Gastroesophageal sphincter (tissue), 4 donors: ENCODE data around the gene PLXNA2. TPM values are rescaled to one million over a fixed set of nuclear protein-coding genes. Genes with fewer than 3 reads are reported as not detected.

Source experiments
- ATAC-seq: fragments of 150-250 bp; one replicate; pipeline ENCODE4 v1.9.1; 2016; ENCODE audit warnings: mild to moderate bottlenecking, moderate library complexity
- H3K27ac ChIP-seq, 4 donors: fragments of 200-600 bp; sonication (generic) in 3 of 4; 1 replicate in 3 of 4; 2 replicates in 1 of 4; pipeline ENCODE4 v1.5.1; 2016 to 2019
- H3K27me3 ChIP-seq: fragments of 200-600 bp; sonication (generic); one replicate; pipeline ENCODE4 v1.5.1; 2019
- H3K36me3 ChIP-seq, 2 donors: fragments of 200-600 bp; sonication (generic); one replicate each; pipeline ENCODE4 v1.5.1; 2019; ENCODE audit warnings: control low read depth in 1 of 2
- H3K4me1 ChIP-seq, 3 donors: fragments of 200-600 bp; sonication (generic); 1 replicate in 2 of 3; 2 replicates in 1 of 3; pipeline ENCODE4 v1.5.1; 2016 to 2019; ENCODE audit warnings: control low read depth in 2 of 3
- H3K4me3 ChIP-seq, 2 donors: fragments of 200-600 bp; sonication (generic); one replicate each; pipeline ENCODE4 v1.5.1; 2019; ENCODE audit warnings: mild to moderate bottlenecking in 1 of 2, moderate library complexity in 1 of 2
- H3K9me3 ChIP-seq, 3 donors: fragments of 200-600 bp; sonication (generic); one replicate each; pipeline ENCODE4 v1.5.1; 2017 to 2019; ENCODE audit warnings: control low read depth in 2 of 3
- EP300 ChIP-seq: sonication (generic); formaldehyde crosslinking; IDR thresholded peaks from one replicate; pipeline ENCODE4 v1.6.1; 2017; ENCODE audit warnings: antibody characterized with exemption, mild to moderate bottlenecking
- POLR2A ChIP-seq, 2 donors: fragments of 450-650 bp; IDR thresholded peaks; one replicate each; pipeline ENCODE4 v1.6.1; 2017; ENCODE audit warnings: antibody characterized with exemption in 2 of 2, mild to moderate bottlenecking in 2 of 2, moderate library complexity in 1 of 2
- POLR2AphosphoS5 ChIP-seq: sonication (generic); formaldehyde crosslinking; IDR thresholded peaks from one replicate; pipeline ENCODE4 v1.6.1; 2017; ENCODE audit warnings: antibody characterized with exemption
- WGBS, 2 donors: methylation state at CpG; one replicate each; pipeline ENCODE4 v1.1.5; 2018; ENCODE audit warnings: low coverage in 1 of 2; 5-methylcytosine and 5-hydroxymethylcytosine counted together
- total RNA-seq, 4 donors: library from RNA; depleted of rRNA; stranded (reverse); fragments of >200 nt; gene quantifications; one replicate each; pipeline ENCODE4 v1.1.0, GENCODE V29; 2016
- TF ChIP-seq, protein P1 (sequence below), 4 experiments: fragments of 200-600 bp in 2 of 4; fragments of 450-650 bp in 2 of 4; sonication (generic) in 1 of 4; IDR thresholded peaks; one replicate each; pipeline ENCODE4 v1.5.1; 2017 to 2019; ENCODE audit warnings: antibody characterized with exemption in 4 of 4, mild to moderate bottlenecking in 2 of 4, moderate library complexity in 2 of 4

Gene PLXNA2
- total RNA-seq, 4 donors from 2014 or later = 12.5 to 38.3 (median 32.0) TPM

DNA sequence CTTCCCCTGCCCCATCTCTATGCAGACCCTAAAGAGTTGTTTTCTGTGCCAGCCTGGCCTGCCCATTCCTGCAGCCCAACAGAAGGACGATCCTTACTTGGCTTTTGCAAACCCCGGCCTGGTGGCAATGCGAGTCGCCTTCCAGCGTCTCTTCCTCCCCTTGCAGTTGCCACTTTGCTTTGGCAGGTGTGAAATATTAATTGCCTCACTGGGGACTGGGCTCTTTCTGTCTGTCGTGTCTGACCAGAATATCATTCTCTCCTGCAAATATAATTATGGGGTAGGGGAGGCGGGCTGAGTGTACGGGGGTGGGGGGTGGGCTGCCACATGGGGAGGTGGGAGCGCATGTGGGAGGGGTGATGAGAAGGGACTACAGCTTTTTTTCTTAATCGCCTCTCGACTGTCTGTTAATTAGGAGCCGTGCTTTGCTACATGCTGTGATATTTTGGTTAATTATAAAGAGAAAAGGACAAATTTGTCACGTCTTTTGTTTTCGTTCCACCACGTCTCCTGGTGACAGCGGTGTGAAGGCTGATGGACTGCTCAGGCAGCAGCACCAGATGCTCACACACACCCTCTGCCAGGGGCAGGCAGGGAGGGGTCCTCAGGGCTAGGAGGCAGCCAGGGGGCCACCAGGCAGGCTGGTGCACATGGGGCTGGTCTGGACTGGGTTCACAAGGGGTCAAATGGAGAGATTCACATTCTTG is 253.2 kb downstream of the PLXNA2 start:
- peaks cover 13% of the 10 kb centered on the region for H3K27me3 ChIP-seq
- ATAC-seq = no peak
- H3K4me3 ChIP-seq = no peak overlapping the region
- TF ChIP-seq EP300 (no peak), POLR2AphosphoS5 (no peak), POLR2A (IDR thresholded peaks at IDR 0.05) (no peak)
- TF ChIP-seq, protein P1, sequence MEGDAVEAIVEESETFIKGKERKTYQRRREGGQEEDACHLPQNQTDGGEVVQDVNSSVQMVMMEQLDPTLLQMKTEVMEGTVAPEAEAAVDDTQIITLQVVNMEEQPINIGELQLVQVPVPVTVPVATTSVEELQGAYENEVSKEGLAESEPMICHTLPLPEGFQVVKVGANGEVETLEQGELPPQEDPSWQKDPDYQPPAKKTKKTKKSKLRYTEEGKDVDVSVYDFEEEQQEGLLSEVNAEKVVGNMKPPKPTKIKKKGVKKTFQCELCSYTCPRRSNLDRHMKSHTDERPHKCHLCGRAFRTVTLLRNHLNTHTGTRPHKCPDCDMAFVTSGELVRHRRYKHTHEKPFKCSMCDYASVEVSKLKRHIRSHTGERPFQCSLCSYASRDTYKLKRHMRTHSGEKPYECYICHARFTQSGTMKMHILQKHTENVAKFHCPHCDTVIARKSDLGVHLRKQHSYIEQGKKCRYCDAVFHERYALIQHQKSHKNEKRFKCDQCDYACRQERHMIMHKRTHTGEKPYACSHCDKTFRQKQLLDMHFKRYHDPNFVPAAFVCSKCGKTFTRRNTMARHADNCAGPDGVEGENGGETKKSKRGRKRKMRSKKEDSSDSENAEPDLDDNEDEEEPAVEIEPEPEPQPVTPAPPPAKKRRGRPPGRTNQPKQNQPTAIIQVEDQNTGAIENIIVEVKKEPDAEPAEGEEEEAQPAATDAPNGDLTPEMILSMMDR (IDR thresholded peaks at IDR 0.05) = no peak
- H3K4me1 ChIP-seq = no peaks in the 10 kb centered on the region
- WGBS, 2 donors = 64 to 76% methylated on average over 6 to 11 of the region's 16 CpGs
- no peak overlapping the region for H3K27ac ChIP-seq
- H3K36me3 ChIP-seq = no peaks in the 10 kb centered on the region
- peaks cover 0 to 5% (median 0%) of the 10 kb centered on the region in 3 donors for H3K9me3 ChIP-seq

DNA sequence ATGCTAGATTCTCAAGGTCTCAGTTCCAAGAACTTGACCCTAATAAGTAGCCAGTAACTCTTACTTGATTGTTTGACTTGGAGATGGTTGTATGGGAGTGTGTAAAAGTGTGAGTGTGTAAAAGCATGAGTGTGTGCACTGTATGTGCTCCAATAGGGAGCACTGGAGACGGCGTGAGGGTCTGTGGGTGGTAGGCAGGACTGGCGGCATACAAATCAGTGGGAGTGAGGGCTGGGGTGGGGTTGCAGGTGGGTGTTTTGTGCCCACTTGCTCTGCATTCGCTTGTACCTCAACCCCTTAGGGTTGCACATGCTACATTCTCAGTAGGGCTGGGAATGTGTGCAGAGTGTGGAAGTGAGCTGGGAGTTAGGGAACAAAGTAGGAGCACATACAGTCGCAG is 253.7 kb downstream of the PLXNA2 start:
- 94 to 97% methylated on average over 4 to 5 of the region's 5 CpGs for WGBS, 2 donors
- TF ChIP-seq, protein P1 (IDR thresholded peaks at IDR 0.05) = no peak
- TF ChIP-seq POLR2A (IDR thresholded peaks at IDR 0.05) (no peak), POLR2AphosphoS5 (no peak), EP300 (no peak)
- peaks cover 0 to 5% (median 0%) of the 10 kb centered on the region in 3 donors for H3K9me3 ChIP-seq
- no peaks in the 10 kb centered on the region for H3K4me1 ChIP-seq
- no peak overlapping the region for H3K27ac ChIP-seq
- H3K27me3 ChIP-seq = peaks cover 13% of the 10 kb centered on the region
- H3K36me3 ChIP-seq = no peaks in the 10 kb centered on the region
- no peak overlapping the region for H3K4me3 ChIP-seq
- no peak for ATAC-seq

DNA sequence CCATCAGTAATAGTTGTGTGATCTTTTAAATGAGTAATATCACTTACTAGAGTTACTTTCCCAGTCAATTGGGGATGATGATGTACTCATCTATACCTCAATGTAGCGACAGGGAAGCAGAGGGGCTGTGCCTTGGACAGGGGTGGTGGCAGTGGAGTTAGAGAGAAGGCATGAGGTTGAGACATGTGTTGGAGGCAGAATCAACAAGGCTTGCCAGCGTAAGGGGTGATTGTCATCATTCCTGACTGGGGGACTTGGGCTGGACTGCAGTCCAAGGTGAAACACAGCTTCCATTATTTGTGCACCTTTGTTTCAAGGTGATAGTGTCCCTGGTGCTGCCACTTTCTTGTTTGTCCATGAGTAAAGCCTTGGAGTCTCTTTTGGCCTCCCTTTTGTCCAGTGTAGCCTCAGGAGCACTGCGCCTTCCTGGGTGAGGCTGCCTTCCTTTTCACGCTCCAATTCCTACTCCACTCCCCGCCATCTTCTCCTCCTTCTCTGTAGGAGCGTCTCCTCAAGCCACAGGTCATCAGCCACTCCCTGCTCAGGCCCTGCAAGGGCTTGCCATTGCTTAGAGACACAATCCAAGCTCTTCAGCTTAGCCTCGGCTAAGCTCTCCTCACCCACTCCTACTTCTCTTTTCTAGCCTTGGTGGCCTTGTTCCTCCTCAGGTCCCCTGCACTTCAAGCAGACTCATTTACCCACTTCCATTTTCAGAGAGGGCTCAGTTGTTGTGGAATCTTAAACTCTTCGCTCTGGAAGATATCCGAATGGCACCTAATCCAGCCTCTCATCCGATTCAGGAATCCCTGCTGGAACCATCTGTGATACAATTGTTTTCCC is 255.6 kb downstream of the PLXNA2 start:
- Histone ChIP-seq H3K27ac (no peak overlapping the region), H3K9me3 (peaks cover 0 to 1% (median 0%) of the 10 kb centered on the region in 3 donors), H3K4me3 (no peak overlapping the region), H3K27me3 (peaks cover 13% of the 10 kb centered on the region), H3K36me3 (no peaks in the 10 kb centered on the region), H3K4me1 (no peaks in the 10 kb centered on the region)
- WGBS, 2 donors = 90 to 93% methylated on average over 5 to 10 of the region's 10 CpGs
- TF ChIP-seq POLR2A (IDR thresholded peaks at IDR 0.05) (no peak), POLR2AphosphoS5 (no peak), EP300 (no peak)
- TF ChIP-seq, protein P1 (IDR thresholded peaks at IDR 0.05) = no peak
- ATAC-seq = no peak

DNA sequence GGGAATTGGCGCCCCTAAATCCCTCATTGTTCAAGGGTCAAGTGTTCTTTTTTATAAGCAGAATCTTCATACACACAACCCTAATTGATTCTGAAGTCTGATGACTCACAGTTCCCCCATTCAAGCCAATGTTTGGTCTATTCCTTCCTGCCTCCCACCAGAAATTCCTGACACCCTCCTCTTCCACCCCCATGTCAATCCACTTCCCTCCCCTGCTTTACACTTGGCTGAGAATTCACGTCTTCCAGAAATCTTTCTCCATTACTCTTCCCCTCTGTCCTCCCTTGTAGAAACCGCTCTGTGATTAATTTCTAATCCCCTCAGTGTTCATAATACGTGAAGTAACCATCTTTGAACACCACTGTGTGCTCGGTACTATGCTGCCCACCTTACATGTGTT is 257.0 kb downstream of the PLXNA2 start:
- no peak for TF ChIP-seq POLR2AphosphoS5
- TF ChIP-seq, protein P1 (IDR thresholded peaks at IDR 0.05) = no peak
- TF ChIP-seq EP300 = no peak
- no peak for TF ChIP-seq POLR2A (IDR thresholded peaks at IDR 0.05)
- WGBS, 2 donors = 34 to 67% methylated on average over 1 to 5 of the region's 5 CpGs

More for the DNA sequence above, 257.0 kb downstream of the PLXNA2 start:
- ATAC-seq = no peak
- Histone ChIP-seq H3K9me3 (no peaks in the 10 kb centered on the region), H3K36me3 (no peaks in the 10 kb centered on the region), H3K27me3 (peaks cover 22% of the 10 kb centered on the region), H3K4me1 (no peaks in the 10 kb centered on the region), H3K27ac (no peak overlapping the region), H3K4me3 (no peak overlapping the region)
